Caco-2 (cell line): ENCODE data around the gene HRH2. TPM values are rescaled to one million over a fixed set of nuclear protein-coding genes. Genes with fewer than 3 reads are reported as not detected.

Experiments used
- BruUV-seq: library from RNA; stranded (reverse); fragments of 400-500 nt; replicated peaks from 2 replicates; lab custom pipeline; 2021; lab: Mats Ljungman, UMichigan
- CTCF ChIA-PET: fragments of 300-600 bp; sonication (Branson Sonifier 250); formaldehyde crosslinking; loops from one replicate; lab custom pipeline; 2022; ENCODE audit warnings: antibody characterized with exemption; lab: Charles Lee
- POLR2A ChIA-PET: fragments of 300-600 bp; sonication (Branson Sonifier 250); formaldehyde crosslinking; loops from one replicate; lab custom pipeline; 2022; ENCODE audit warnings: antibody characterized with exemption; lab: Charles Lee
- DNase-seq, 2 experiments: peaks; one replicate each; pipeline versions ENCODE4 v3.0.0 to v3.0.0-alpha.2; 2020 to 2022
- H3K27me3 ChIP-seq: replicated peaks from 2 replicates; pipeline ENCODE4 v1.6.0; 2011; ENCODE audit warnings: low read length; ENCODE audit not compliant: control insufficient read depth, insufficient read depth
- H3K36me3 ChIP-seq: 2 replicates; pipeline ENCODE4 v1.5.1; 2011; ENCODE audit warnings: low read length; ENCODE audit not compliant: control insufficient read depth, insufficient read depth
- H3K4me1 ChIP-seq: fragments of 250-450 bp; sonication (Bioruptor Pico); 2 replicates; pipeline ENCODE4 v1.5.1; 2020; ENCODE audit warnings: mild to moderate bottlenecking
- H3K4me3 ChIP-seq: 2 replicates; pipeline ENCODE4 v1.5.1; 2011; ENCODE audit warnings: low read depth, mild to moderate bottlenecking, control low read depth, low read length
- H3K9me3 ChIP-seq: fragments of 250-450 bp; sonication (Bioruptor Pico); 2 replicates; pipeline ENCODE4 v1.5.1; 2020; ENCODE audit warnings: mild to moderate bottlenecking, moderate library complexity
- H3K27ac Mint-ChIP-seq: one replicate; pipeline ENCODE4 v1.8.0; 2022; ENCODE audit warnings: mixed read lengths; ENCODE audit not compliant: unreplicated experiment
- H3K27me3 Mint-ChIP-seq: one replicate; pipeline ENCODE4 v1.8.0; 2022; ENCODE audit warnings: mixed read lengths; ENCODE audit not compliant: insufficient read depth, unreplicated experiment
- H3K36me3 Mint-ChIP-seq: one replicate; pipeline ENCODE4 v1.8.0; 2022; ENCODE audit warnings: mild to moderate bottlenecking, mixed read lengths; ENCODE audit not compliant: insufficient read depth, unreplicated experiment
- H3K4me1 Mint-ChIP-seq: one replicate; pipeline ENCODE4 v1.8.0; 2022; ENCODE audit warnings: low read depth, mixed read lengths; ENCODE audit not compliant: unreplicated experiment
- H3K4me3 Mint-ChIP-seq: one replicate; pipeline ENCODE4 v1.8.0; 2022; ENCODE audit warnings: mild to moderate bottlenecking, moderate library complexity, mixed read lengths; ENCODE audit not compliant: unreplicated experiment
- H3K9me3 Mint-ChIP-seq: one replicate; pipeline ENCODE4 v1.8.0; 2022; ENCODE audit warnings: mixed read lengths; ENCODE audit not compliant: unreplicated experiment
- intact Hi-C: fragments of 100-400 bp; cut with micrococcal nuclease; formaldehyde crosslinking; loops from one replicate; pipeline ENCODE4 v1.10.0; 2022; ENCODE audit not compliant: unreplicated experiment
- total RNA-seq: library from RNA; stranded (reverse); gene quantifications from 2 replicates; pipeline ENCODE4 v1.2.3, GENCODE V29; 2022
- TF ChIP-seq, protein P1 (sequence below), 2 experiments: fragments of 200-600 bp in 1 of 2; IDR thresholded peaks; 1 replicate in 1 of 2; 2 replicates in 1 of 2; pipeline versions ENCODE4 v1.5.1 to v1.8.0; 2011 to 2022; ENCODE audit warnings: antibody characterized with exemption in 1 of 2, control low read depth in 1 of 2, inconsistent platforms in 1 of 2, low read depth in 1 of 2, low read length in 1 of 2, mild to moderate bottlenecking in 1 of 2, moderate library complexity in 1 of 2; ENCODE audit not compliant: insufficient read depth in 1 of 2, severe bottlenecking in 1 of 2, unreplicated experiment in 1 of 2

HRH2 gene
- total RNA-seq, 1 experiment from 2014 or later = not detected

DNA sequence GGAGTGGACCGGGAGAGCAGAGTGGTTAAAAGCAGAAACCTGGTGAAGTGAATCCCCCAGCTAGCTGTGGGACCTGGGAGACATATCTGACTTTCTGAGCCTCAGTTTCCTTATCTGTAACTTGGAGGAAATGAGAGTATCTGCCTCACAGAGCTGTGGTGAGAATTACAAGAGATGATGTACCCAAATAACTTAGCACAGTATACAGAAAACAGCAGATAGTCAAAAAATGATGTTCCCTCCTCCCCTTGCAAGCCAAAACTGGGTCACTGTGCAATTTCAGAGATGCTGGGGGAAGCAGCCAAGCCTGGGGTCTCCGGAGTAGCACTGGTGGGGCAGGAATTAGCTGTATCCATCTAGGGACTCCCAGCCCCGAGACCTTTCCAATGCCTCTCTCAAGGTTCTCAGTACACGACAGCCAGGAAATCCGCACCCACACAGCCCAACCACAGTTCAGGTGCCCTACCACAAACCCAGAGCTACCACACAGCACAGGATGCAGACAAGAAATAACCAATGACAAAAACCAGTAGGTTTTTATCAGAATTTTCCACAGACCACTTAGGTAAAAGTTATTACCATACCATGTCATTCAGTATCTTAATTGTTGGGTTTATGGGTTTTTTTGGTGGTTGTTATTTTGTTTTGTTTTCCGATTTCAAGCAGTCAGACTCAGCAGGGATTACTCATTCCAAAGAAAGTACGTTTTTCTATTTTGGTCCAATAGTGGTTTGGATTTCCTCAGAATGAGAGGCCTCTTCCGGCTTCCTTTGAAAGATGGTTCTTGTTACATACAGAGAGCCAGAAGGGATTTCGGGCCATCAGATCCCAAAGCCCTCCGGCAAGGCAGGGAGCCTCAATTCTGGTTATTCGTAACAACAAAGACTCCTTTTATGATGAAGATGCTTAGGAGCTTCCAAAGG, 4.9 kb upstream of the HRH2 start:
- Mint-ChIP-seq H3K4me3 (no peak overlapping the region), H3K4me1 (no peaks in the 10 kb centered on the region), H3K9me3 (peaks cover 12% of the 10 kb centered on the region), H3K27me3 (peaks cover 3% of the 10 kb centered on the region), H3K27ac (no peak overlapping the region), H3K36me3 (no peaks in the 10 kb centered on the region)
- no peaks in the 10 kb centered on the region for H3K36me3 ChIP-seq
- H3K9me3 ChIP-seq = peaks cover 8% of the 10 kb centered on the region; the same call in 1 of the 2 replicates
- DNase-seq = no peak
- intact Hi-C loops = no loop called here
- CTCF ChIA-PET = no interaction called here
- TF ChIP-seq, protein P1, sequence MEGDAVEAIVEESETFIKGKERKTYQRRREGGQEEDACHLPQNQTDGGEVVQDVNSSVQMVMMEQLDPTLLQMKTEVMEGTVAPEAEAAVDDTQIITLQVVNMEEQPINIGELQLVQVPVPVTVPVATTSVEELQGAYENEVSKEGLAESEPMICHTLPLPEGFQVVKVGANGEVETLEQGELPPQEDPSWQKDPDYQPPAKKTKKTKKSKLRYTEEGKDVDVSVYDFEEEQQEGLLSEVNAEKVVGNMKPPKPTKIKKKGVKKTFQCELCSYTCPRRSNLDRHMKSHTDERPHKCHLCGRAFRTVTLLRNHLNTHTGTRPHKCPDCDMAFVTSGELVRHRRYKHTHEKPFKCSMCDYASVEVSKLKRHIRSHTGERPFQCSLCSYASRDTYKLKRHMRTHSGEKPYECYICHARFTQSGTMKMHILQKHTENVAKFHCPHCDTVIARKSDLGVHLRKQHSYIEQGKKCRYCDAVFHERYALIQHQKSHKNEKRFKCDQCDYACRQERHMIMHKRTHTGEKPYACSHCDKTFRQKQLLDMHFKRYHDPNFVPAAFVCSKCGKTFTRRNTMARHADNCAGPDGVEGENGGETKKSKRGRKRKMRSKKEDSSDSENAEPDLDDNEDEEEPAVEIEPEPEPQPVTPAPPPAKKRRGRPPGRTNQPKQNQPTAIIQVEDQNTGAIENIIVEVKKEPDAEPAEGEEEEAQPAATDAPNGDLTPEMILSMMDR (IDR thresholded peaks at IDR 0.05; ENCODE audit: insufficient read depth in 1 of 2, low read depth in 1 of 2, low read length in 1 of 2, severe bottlenecking in 1 of 2, unreplicated experiment in 1 of 2) = no peak
- H3K4me1 ChIP-seq = no peaks in the 10 kb centered on the region
- no TSS peak for BruUV-seq
- no peaks in the 10 kb centered on the region for H3K27me3 ChIP-seq
- no peak overlapping the region for H3K4me3 ChIP-seq
- POLR2A ChIA-PET = no interaction called here

DNA sequence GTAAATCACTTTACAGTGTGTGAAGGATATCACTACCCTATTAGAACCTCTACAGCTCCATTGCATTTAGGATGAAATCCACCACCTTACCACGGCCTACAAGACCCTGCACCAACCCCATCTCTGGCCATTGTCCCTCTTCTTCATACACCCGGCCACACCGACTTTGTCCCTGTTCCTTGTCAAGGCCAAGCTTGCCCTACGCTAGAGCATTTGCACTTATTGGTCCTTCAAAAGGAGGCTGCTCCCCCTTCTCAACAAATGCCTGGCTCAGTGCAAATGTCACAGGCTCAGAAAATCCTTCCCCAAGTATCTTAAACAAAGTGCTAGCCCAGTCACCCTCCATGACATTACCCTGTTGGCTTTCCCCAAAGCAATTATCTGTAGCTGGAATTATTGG, 4.1 kb upstream of the HRH2 start:
- Mint-ChIP-seq H3K27ac (no peak overlapping the region), H3K4me1 (no peaks in the 10 kb centered on the region), H3K27me3 (peaks cover 3% of the 10 kb centered on the region), H3K36me3 (no peaks in the 10 kb centered on the region), H3K9me3 (peaks cover 12% of the 10 kb centered on the region), H3K4me3 (no peak overlapping the region)
- BruUV-seq = no TSS peak
- TF ChIP-seq, protein P1 (IDR thresholded peaks at IDR 0.05; ENCODE audit: insufficient read depth in 1 of 2, low read depth in 1 of 2, low read length in 1 of 2, severe bottlenecking in 1 of 2, unreplicated experiment in 1 of 2) = no peak
- H3K9me3 ChIP-seq = peaks cover 8% of the 10 kb centered on the region; the same call in 1 of the 2 replicates
- ChIA-PET POLR2A (no interaction called here), CTCF (no interaction called here)
- no peaks in the 10 kb centered on the region for H3K36me3 ChIP-seq
- intact Hi-C loops = no loop called here
- DNase-seq = no peak
- no peaks in the 10 kb centered on the region for H3K27me3 ChIP-seq
- no peaks in the 10 kb centered on the region for H3K4me1 ChIP-seq
- H3K4me3 ChIP-seq = no peak overlapping the region

DNA sequence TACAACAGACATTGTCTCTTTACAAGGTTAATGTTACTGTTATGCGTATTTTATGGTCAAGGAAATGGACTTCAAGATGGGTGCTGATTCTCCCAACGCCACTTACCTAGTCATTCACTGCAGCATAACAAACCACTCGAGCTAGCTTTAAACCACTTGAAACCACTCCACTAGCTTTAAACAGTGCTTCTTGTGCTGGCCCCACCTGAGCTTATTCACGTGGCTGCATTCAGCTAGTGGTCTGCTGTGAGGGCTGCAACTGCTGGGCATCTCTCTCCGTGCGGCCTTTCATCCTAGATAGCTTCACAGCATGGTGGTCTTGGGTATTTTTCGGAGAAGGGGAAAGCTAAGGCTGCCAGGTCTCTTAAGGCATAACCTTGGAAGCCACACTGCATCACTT, 3.5 kb upstream of the HRH2 start:
- H3K9me3 ChIP-seq = peaks cover 8% of the 10 kb centered on the region; the same call in 1 of the 2 replicates
- ChIA-PET POLR2A (no interaction called here), CTCF (no interaction called here)
- peaks cover 3% of the 10 kb centered on the region for H3K27me3 Mint-ChIP-seq
- no peak overlapping the region for H3K4me3 Mint-ChIP-seq
- no peaks in the 10 kb centered on the region for H3K36me3 Mint-ChIP-seq
- no peaks in the 10 kb centered on the region for H3K36me3 ChIP-seq
- H3K27me3 ChIP-seq = no peaks in the 10 kb centered on the region
- TF ChIP-seq, protein P1 (IDR thresholded peaks at IDR 0.05; ENCODE audit: insufficient read depth in 1 of 2, low read depth in 1 of 2, low read length in 1 of 2, severe bottlenecking in 1 of 2, unreplicated experiment in 1 of 2) = no peak
- DNase-seq = no peak
- H3K4me1 Mint-ChIP-seq = no peaks in the 10 kb centered on the region
- no peak overlapping the region for H3K4me3 ChIP-seq
- intact Hi-C loops = no loop called here
- H3K27ac Mint-ChIP-seq = no peak overlapping the region
- H3K4me1 ChIP-seq = no peaks in the 10 kb centered on the region
- no TSS peak for BruUV-seq
- peaks cover 12% of the 10 kb centered on the region for H3K9me3 Mint-ChIP-seq
